Choroid plexus epithelial cell (primary cell): Measurements from ENCODE around the gene NUDT5.

ENCODE experiments used
- DNase-seq: peaks from one replicate; pipeline ENCODE4 v3.0.0-alpha.2; 2010; ENCODE audit warnings: low read depth
- H3K4me3 ChIP-seq: 2 replicates; pipeline ENCODE4 v1.5.1; 2011; ENCODE audit warnings: low read depth, mild to moderate bottlenecking, control low read depth, low read length, moderate library complexity
- CTCF ChIP-seq: conservative IDR thresholded peaks from 2 replicates; pipeline ENCODE4 v1.5.1; 2011; ENCODE audit warnings: low read depth, mild to moderate bottlenecking, control low read depth, inconsistent platforms, low read length, moderate library complexity

NUDT5 gene

GRCh38 chr10:12201543-12201942, 5.9 kb upstream of the NUDT5 start:
- H3K4me3 ChIP-seq: no peak overlapping the region
- no peak for DNase-seq
- TF ChIP-seq CTCF: no peak

- no peak overlapping the region for H3K4me3 ChIP-seq
- no peak for TF ChIP-seq CTCF
- no peak for DNase-seq
Observed at GRCh38 chr10:12200850-12201249, 5.2 kb upstream of the NUDT5 start.

GRCh38 chr10:12198156-12198555, 2.5 kb upstream of the NUDT5 start:
- no peak for DNase-seq
- no peak overlapping the region for H3K4me3 ChIP-seq
- no peak for TF ChIP-seq CTCF

GRCh38 chr10:12196531-12197211, 980 bp upstream of the NUDT5 start:
- TF ChIP-seq CTCF: no peak
- H3K4me3 ChIP-seq: peak overlapping the region; percentile 92
- DNase-seq: no peak

- H3K4me3 ChIP-seq: peak overlapping the region; percentile 92
- no peak for DNase-seq
- TF ChIP-seq CTCF: no peak
Observed at GRCh38 chr10:12195281-12195602, 449 bp downstream of the NUDT5 start.

- no peak for TF ChIP-seq CTCF
- DNase-seq: peak; percentile 49
- H3K4me3 ChIP-seq: peak overlapping the region; percentile 92
Observed at GRCh38 chr10:12194752-12195271, 879 bp downstream of the NUDT5 start.

- H3K4me3 ChIP-seq: no peak overlapping the region
- peak; percentile 77 for DNase-seq
- no peak for TF ChIP-seq CTCF
Observed at GRCh38 chr10:12193193-12193592, 2.5 kb downstream of the NUDT5 start.
